Hepatocyte (in vitro differentiated cells): ENCODE results near the gene WNK1.

Experiments used
- EZH2 ChIP-seq: fragments of 200-600 bp; sonication (generic); IDR thresholded peaks from 2 replicates; pipeline ENCODE4 v1.6.1; 2016; ENCODE audit warnings: antibody characterized with exemption, mild to moderate bottlenecking, borderline replicate concordance
- EZH2phosphoT487 ChIP-seq: fragments of 200-600 bp; sonication (generic); IDR thresholded peaks from one replicate; pipeline ENCODE4 v1.6.1; 2018; ENCODE audit warnings: antibody characterized with exemption, mild to moderate bottlenecking, low read depth, moderate library complexity; ENCODE audit not compliant: unreplicated experiment, severe bottlenecking
- TF ChIP-seq, protein P1 (sequence below): fragments of 200-600 bp; sonication (generic); IDR thresholded peaks from 2 replicates; pipeline ENCODE4 v1.5.1; 2016; ENCODE audit warnings: antibody characterized with exemption, mild to moderate bottlenecking; ENCODE audit not compliant: poor library complexity

DNA sequence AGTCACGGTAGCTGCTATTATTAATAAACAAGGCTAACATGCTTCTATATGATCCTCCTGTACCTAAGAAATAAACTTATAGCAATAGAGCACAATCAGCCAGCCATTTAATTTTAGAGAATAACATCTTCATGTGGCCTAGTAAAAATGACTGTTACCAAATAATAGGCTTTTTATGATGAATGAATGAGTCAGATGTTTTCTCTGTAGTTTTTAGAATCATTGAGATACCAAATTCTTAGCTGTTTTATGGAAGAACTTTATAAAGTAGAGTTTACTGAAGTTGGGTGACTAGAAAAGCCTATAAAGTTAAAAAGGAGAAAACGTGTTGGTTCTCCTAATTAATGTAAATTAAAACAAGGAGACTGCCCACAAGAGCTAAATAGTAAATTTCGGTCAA, 40.7 kb downstream of the WNK1 start:
- TF ChIP-seq, protein P1, sequence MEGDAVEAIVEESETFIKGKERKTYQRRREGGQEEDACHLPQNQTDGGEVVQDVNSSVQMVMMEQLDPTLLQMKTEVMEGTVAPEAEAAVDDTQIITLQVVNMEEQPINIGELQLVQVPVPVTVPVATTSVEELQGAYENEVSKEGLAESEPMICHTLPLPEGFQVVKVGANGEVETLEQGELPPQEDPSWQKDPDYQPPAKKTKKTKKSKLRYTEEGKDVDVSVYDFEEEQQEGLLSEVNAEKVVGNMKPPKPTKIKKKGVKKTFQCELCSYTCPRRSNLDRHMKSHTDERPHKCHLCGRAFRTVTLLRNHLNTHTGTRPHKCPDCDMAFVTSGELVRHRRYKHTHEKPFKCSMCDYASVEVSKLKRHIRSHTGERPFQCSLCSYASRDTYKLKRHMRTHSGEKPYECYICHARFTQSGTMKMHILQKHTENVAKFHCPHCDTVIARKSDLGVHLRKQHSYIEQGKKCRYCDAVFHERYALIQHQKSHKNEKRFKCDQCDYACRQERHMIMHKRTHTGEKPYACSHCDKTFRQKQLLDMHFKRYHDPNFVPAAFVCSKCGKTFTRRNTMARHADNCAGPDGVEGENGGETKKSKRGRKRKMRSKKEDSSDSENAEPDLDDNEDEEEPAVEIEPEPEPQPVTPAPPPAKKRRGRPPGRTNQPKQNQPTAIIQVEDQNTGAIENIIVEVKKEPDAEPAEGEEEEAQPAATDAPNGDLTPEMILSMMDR: no peak
- TF ChIP-seq EZH2 (no peak), EZH2phosphoT487 (no peak)
